AG08395 (cell line): ENCODE data around the gene HLA-DPA1.
"Not testable (repeated sequence)": the region's sequence is repeated elsewhere in the genome, so short reads cannot be mapped to it uniquely, and the experiment has no call there.

Source experiments
- DNase-seq: peaks from one replicate; pipeline ENCODE4 v3.0.0; 2012; ENCODE audit warnings: mixed read lengths, low spot score

HLA-DPA1 gene

GRCh38 chr6:33064723-33065122 lies 8.7 kb downstream of the HLA-DPA1 start:
- no peak for DNase-seq

- not testable (repeated sequence) for DNase-seq
Observed at GRCh38 chr6:33063435-33063834, 10.0 kb downstream of the HLA-DPA1 start.

- no peak for DNase-seq
Observed at GRCh38 chr6:33061987-33062386, 11.5 kb downstream of the HLA-DPA1 start.

GRCh38 chr6:33057222-33058150 lies 16.0 kb downstream of the HLA-DPA1 start:
- no peak for DNase-seq

- DNase-seq: no peak
Observed at GRCh38 chr6:33053230-33053629, 20.2 kb downstream of the HLA-DPA1 start.

GRCh38 chr6:33052627-33053026 lies 20.8 kb downstream of the HLA-DPA1 start:
- no peak for DNase-seq

- DNase-seq: no peak
Observed at GRCh38 chr6:33050014-33050810, 23.2 kb downstream of the HLA-DPA1 start.

GRCh38 chr6:33049323-33050013 lies 24.0 kb downstream of the HLA-DPA1 start:
- no peak for DNase-seq

- DNase-seq: no peak
Observed at GRCh38 chr6:33040157-33040556, 33.3 kb downstream of the HLA-DPA1 start.

- DNase-seq: no peak
Observed at GRCh38 chr6:33036535-33036934, 36.9 kb downstream of the HLA-DPA1 start.

GRCh38 chr6:33034554-33034953 lies 38.9 kb downstream of the HLA-DPA1 start:
- DNase-seq: no peak

GRCh38 chr6:33030245-33030644 lies 43.2 kb downstream of the HLA-DPA1 start:
- no peak for DNase-seq

- peak; percentile 10 for DNase-seq
Observed at GRCh38 chr6:33029328-33030184, 43.9 kb downstream of the HLA-DPA1 start.

GRCh38 chr6:33028220-33028849 lies 45.1 kb downstream of the HLA-DPA1 start:
- no peak for DNase-seq

- DNase-seq: no peak
Observed at GRCh38 chr6:33024521-33024920, 48.9 kb downstream of the HLA-DPA1 start.

- no peak for DNase-seq
Observed at GRCh38 chr6:33023536-33023935, 49.9 kb downstream of the HLA-DPA1 start.

- no peak for DNase-seq
Observed at GRCh38 chr6:33021917-33022316, 51.5 kb downstream of the HLA-DPA1 start.

GRCh38 chr6:33019372-33019771 lies 54.1 kb downstream of the HLA-DPA1 start:
- DNase-seq: no peak

- DNase-seq: peak; percentile 28
Observed at GRCh38 chr6:33018904-33019303, 54.5 kb downstream of the HLA-DPA1 start.

GRCh38 chr6:33018418-33018817 lies 55.0 kb downstream of the HLA-DPA1 start:
- DNase-seq: no peak
